Measurements from ENCODE around the gene ARHGAP1. TPM values are rescaled to one million over a fixed set of nuclear protein-coding genes. Genes with fewer than 3 reads are reported as not detected.

Gene ARHGAP1
- total RNA-seq, 3 donors from 2014 or later = 76.4 to 95.2 (median 90.6) TPM

DNA sequence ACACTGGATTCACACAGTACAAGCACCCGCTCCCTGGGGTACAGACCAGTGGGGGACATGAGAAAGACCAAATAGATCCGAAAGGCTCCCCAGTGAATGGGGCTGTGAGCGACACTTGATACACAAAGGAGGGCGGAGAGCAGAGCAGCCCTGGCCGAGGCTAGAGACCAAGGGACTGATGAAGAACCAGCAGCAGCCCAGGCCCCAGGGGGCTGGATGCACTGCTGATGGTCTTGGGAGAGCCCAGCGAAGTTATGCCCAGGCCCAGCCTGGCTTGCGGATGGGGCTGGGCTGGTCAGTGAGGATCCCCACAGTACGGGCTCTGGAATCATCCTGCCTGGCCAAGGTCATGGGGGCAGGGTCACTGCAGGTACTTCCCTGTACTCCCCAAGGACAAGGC is 23.2 kb downstream of the ARHGAP1 start:
- DNase-seq (no peak), ATAC-seq (no peak)
- H3K36me3 ChIP-seq (ENCODE audit: low read depth) = peaks cover 25% of the 10 kb centered on the region
- H3K4me1 ChIP-seq (ENCODE audit: low read depth) = peaks cover 24% of the 10 kb centered on the region
- H3K4me3 ChIP-seq = no peak overlapping the region
- TF ChIP-seq, protein P1, sequence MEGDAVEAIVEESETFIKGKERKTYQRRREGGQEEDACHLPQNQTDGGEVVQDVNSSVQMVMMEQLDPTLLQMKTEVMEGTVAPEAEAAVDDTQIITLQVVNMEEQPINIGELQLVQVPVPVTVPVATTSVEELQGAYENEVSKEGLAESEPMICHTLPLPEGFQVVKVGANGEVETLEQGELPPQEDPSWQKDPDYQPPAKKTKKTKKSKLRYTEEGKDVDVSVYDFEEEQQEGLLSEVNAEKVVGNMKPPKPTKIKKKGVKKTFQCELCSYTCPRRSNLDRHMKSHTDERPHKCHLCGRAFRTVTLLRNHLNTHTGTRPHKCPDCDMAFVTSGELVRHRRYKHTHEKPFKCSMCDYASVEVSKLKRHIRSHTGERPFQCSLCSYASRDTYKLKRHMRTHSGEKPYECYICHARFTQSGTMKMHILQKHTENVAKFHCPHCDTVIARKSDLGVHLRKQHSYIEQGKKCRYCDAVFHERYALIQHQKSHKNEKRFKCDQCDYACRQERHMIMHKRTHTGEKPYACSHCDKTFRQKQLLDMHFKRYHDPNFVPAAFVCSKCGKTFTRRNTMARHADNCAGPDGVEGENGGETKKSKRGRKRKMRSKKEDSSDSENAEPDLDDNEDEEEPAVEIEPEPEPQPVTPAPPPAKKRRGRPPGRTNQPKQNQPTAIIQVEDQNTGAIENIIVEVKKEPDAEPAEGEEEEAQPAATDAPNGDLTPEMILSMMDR (IDR thresholded peaks at IDR 0.05) = no peak
- intact Hi-C loops (cut with DNase I, micrococcal nuclease) = no loop called here
- no peaks in the 10 kb centered on the region for H3K9me3 ChIP-seq

DNA sequence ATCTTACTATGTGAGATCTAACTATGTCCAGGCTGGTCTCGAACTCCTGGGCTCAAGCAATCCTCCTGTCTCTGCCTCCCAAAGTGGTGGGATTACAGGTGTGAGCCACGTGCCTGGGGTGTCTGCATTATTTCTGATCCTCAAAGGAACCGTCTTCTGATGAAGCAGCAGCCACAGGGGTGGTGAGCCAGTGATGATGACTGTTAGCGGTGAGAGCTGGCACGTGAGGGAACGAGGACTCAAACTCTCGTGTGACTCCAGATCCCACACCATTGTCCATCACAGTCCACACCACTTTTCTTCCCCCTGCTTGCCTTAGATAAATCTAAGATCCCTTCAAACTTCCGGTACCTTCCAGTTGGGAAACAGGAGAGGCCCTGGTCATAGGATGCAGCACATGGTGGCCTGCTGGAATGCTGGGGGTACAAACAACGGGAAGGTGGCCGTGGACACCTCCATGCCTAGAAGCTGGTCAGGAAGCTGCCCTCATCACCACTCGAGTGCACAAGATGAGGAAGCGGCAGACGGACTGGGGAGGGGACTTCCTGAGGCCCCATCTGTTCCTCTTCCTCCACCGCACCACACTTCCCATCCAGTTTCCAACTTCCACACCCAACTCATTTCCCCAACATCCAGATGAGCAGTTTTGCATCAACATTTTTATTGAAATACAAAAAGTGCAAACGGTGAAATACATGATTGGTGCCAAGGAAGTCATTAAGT is 23.8 kb downstream of the ARHGAP1 start:
- peaks cover 24% of the 10 kb centered on the region for H3K4me1 ChIP-seq (ENCODE audit: low read depth)
- no peaks in the 10 kb centered on the region for H3K9me3 ChIP-seq
- no peak overlapping the region for H3K4me3 ChIP-seq
- TF ChIP-seq, protein P1 (IDR thresholded peaks at IDR 0.05) = no peak
- intact Hi-C loops (cut with DNase I, micrococcal nuclease) = no loop called here
- ATAC-seq (no peak), DNase-seq (no peak)
- H3K36me3 ChIP-seq (ENCODE audit: low read depth) = peaks cover 25% of the 10 kb centered on the region

DNA sequence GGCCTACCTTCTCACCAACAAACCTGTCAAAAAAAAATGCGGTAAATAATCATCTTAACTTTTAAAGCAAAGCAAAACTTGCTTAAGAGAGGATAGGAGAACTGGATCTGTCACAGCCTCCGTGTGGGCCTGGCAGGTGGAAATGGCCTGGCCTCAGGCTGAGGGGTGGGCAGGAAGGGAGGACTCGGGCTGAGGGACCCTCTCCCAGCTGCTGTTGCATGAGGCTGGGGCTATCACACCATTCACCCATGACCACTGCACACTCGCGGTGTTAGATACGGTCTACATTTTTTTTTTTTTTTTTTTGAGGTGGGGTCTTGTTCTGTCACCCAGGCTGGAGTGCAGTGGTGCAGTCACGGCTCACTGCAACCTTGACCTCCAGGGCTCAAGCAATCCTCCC is 24.5 kb downstream of the ARHGAP1 start:
- TF ChIP-seq, protein P1 (IDR thresholded peaks at IDR 0.05) = no peak
- ATAC-seq = no peak
- intact Hi-C loops (cut with DNase I, micrococcal nuclease) = no loop called here
- H3K9me3 ChIP-seq = no peaks in the 10 kb centered on the region
- DNase-seq = no peak
- peaks cover 28% of the 10 kb centered on the region for H3K36me3 ChIP-seq (ENCODE audit: low read depth)
- peaks cover 24% of the 10 kb centered on the region for H3K4me1 ChIP-seq (ENCODE audit: low read depth)
- no peak overlapping the region for H3K4me3 ChIP-seq

DNA sequence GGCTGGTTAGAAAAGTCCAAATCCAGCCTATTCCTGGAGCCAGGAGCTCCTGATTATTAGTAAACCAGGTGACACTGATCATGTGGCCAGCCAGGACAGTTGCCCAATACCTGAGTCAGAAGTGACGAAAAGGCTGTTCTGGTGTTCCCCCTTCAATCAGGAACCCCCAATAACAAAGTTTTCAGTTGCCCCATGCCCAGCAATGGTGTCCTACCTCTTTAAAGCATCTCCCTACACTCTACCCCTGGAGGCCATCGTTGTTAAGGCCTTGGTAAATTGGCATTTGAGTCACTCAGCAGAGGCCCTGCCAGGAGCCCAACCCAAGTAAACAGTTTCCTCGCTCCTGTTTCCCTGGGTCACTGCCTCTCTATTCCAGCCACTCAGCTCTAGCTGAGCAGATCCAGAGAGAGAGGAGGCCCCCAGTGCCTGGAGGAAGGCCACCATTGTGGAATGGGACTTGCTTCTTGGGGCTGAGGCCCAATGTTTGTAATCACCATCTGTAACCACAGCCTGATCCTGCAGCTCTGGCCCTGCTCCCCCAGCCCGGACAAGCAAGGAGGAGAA is 25.0 kb downstream of the ARHGAP1 start:
- DNase-seq = peak in 2 of 3 donors; percentile 60 to 71
- intact Hi-C loops (cut with DNase I, micrococcal nuclease) = no loop called here
- H3K36me3 ChIP-seq (ENCODE audit: low read depth) = peaks cover 23% of the 10 kb centered on the region

DNA sequence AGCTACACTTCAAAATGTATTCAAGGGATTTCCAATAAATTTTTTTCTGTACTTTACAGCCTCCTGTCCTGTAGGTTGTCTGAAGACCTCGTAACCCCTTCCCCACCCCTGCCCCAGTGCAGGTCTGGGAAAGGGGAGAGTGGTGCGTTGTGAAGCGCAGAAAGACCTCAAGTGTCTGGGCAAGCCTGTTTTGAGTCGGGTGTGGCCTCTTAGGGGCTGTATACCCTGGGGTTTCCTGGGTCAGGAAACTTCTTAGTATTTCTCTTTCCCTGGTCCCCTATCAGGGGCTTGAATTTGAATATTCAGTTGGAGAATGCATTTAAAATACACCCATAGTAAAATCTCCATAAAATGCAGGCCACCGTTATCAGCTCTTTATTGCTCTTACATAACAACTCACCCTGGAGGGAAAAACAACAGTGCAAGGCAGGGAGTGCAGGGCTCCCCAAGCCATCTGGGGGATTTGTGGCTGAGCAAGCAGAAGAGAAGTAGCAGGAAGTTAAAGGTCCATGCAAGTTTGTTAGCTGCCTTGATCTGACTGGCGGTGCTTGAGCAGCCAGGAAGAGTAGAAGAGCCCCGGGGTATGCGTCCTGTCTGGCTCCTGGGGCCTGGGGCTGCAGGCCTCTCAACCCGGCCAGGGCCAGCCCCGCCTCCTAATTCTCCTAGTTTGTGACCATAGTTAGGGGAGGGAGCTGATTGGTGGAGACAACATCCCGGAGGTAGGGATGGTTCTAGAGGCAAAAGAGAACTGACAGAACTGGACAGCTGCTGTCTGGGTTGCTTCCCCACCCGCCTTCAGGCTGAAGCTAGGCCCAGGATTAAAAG is 25.7 kb downstream of the ARHGAP1 start:
- TF ChIP-seq, protein P1 (IDR thresholded peaks at IDR 0.05) = no peak
- ATAC-seq (peak; percentile 73), DNase-seq (peak in 2 of 3 donors; percentile 59 to 61)
- H3K36me3 ChIP-seq (ENCODE audit: low read depth) = peaks cover 16% of the 10 kb centered on the region
- no peaks in the 10 kb centered on the region for H3K9me3 ChIP-seq
- no peak overlapping the region for H3K4me3 ChIP-seq
- peaks cover 24% of the 10 kb centered on the region for H3K4me1 ChIP-seq (ENCODE audit: low read depth)
- intact Hi-C loops (cut with DNase I, micrococcal nuclease) = no loop called here

More for the DNA sequence above, 25.0 kb downstream of the ARHGAP1 start:
- TF ChIP-seq, protein P1 (IDR thresholded peaks at IDR 0.05) = no peak
- H3K9me3 ChIP-seq = no peaks in the 10 kb centered on the region
- H3K4me3 ChIP-seq = no peak overlapping the region
- H3K4me1 ChIP-seq (ENCODE audit: low read depth) = peaks cover 24% of the 10 kb centered on the region
- peak; percentile 85 for ATAC-seq
